Panc1 (cell line): ENCODE results near the gene SETD1B. TPM values are rescaled to one million over a fixed set of nuclear protein-coding genes. Genes with fewer than 3 reads are reported as not detected.

Source experiments
- ATAC-seq: fragments of 200-7000 bp; cut with Tn5 transposase; 2 replicates; pipeline ENCODE4 v1.9.1; 2020; ENCODE audit warnings: mild to moderate bottlenecking, moderate library complexity
- BruUV-seq: library from RNA; stranded (reverse); fragments of 400-500 nt; replicated peaks from 2 replicates; lab custom pipeline; 2021; lab: Mats Ljungman, UMichigan
- CTCF ChIA-PET: fragments of 300-600 bp; sonication (Branson Sonifier 250); formaldehyde crosslinking; loops from one replicate; lab custom pipeline; 2022; ENCODE audit warnings: antibody characterized with exemption; lab: Charles Lee
- POLR2A ChIA-PET: fragments of 300-600 bp; sonication (Branson Sonifier 250); formaldehyde crosslinking; loops from one replicate; lab custom pipeline; 2022; ENCODE audit warnings: antibody characterized with exemption; lab: Charles Lee
- DNase-seq: peaks from one replicate; pipeline ENCODE4 v3.0.0-alpha.2; 2010; ENCODE audit warnings: low read depth, low spot score
- H3K27ac ChIP-seq: 2 replicates; pipeline ENCODE4 v1.5.1; 2011; ENCODE audit warnings: mild to moderate bottlenecking, low read length, inconsistent platforms
- H3K27me3 ChIP-seq: fragments of 200-500 bp; sonication (Bioruptor generic); 2 replicates; pipeline ENCODE4 v1.6.0; 2014; ENCODE audit warnings: low read length, inconsistent platforms; ENCODE audit not compliant: control insufficient read depth, insufficient read depth
- H3K36me3 ChIP-seq: fragments of 200-500 bp; sonication (Bioruptor generic); 2 replicates; pipeline ENCODE4 v1.5.1; 2014; ENCODE audit warnings: inconsistent platforms, mild to moderate bottlenecking, low read length, moderate library complexity; ENCODE audit not compliant: control insufficient read depth, insufficient read depth
- H3K4me1 ChIP-seq: 2 replicates; pipeline ENCODE4 v1.5.1; 2011; ENCODE audit warnings: inconsistent platforms, mild to moderate bottlenecking, low read length, moderate library complexity; ENCODE audit not compliant: control insufficient read depth, insufficient read depth
- H3K4me3 ChIP-seq, 2 experiments: 2 replicates each; pipeline ENCODE4 v1.5.1; 2011 to 2012; ENCODE audit warnings: low read depth in 2 of 2, low read length in 2 of 2, mild to moderate bottlenecking in 2 of 2, inconsistent platforms in 1 of 2, moderate library complexity in 1 of 2
- H3K9me3 ChIP-seq: fragments of 200-500 bp; sonication (Bioruptor generic); 2 replicates; pipeline ENCODE4 v1.5.1; 2014; ENCODE audit warnings: low read depth, mild to moderate bottlenecking, inconsistent platforms, low read length, moderate library complexity; ENCODE audit not compliant: control insufficient read depth, insufficient read depth
- CTCF ChIP-seq: fragments of 450-650 bp; IDR thresholded peaks from 2 replicates; pipeline ENCODE4 v1.5.1; 2017; ENCODE audit warnings: mild to moderate bottlenecking
- POLR2AphosphoS5 ChIP-seq: IDR thresholded peaks from 2 replicates; pipeline ENCODE4 v1.6.1; 2012; ENCODE audit warnings: mild to moderate bottlenecking, low read depth, low read length, moderate library complexity
- SIN3A ChIP-seq: IDR thresholded peaks from 2 replicates; pipeline ENCODE4 v1.6.1; 2012; ENCODE audit warnings: low read depth, mild to moderate bottlenecking, low read length, moderate library complexity, borderline replicate concordance; ENCODE audit not compliant: insufficient read depth
- TCF7L2 ChIP-seq: IDR thresholded peaks from 2 replicates; pipeline ENCODE4 v1.6.1; 2011; ENCODE audit warnings: mild to moderate bottlenecking, low read depth, low read length, inconsistent platforms
- in situ Hi-C: cut with HindIII; loops from 2 replicates; pipeline ENCODE4 v1.10.0; 2016; ENCODE audit warnings: low sequenced_read_pairs, low pct_unique_long_range_greater_than_20kb
- intact Hi-C: fragments of 100-400 bp; cut with micrococcal nuclease; formaldehyde crosslinking; loops from one replicate; pipeline ENCODE4 v1.10.0; 2022; ENCODE audit not compliant: unreplicated experiment
- total RNA-seq: library from RNA; stranded (reverse); gene quantifications from one replicate; pipeline ENCODE4 v1.2.1, GENCODE V29; 2021; ENCODE audit not compliant: unreplicated experiment
- TF ChIP-seq, protein P1 (sequence below), 2 experiments: IDR thresholded peaks; 2 replicates each; pipeline ENCODE4 v1.6.1; 2011 to 2012; ENCODE audit warnings: low read depth in 2 of 2, control low read depth in 1 of 2, low read length in 1 of 2, mild to moderate bottlenecking in 1 of 2, moderate library complexity in 1 of 2; ENCODE audit not compliant: insufficient read depth in 1 of 2

The SETD1B gene
- total RNA-seq, 1 experiment from 2014 or later = 31.2 TPM

- in situ Hi-C loops = no loop called here
- ChIA-PET POLR2A (no interaction called here), CTCF (interaction anchor here (0.6 kb wide), 2 partner anchors 71 to 96 kb away, joined by 3 read pairs; no protein-coding TSS in a partner anchor)
- Histone ChIP-seq H3K27ac (peak overlapping the region; percentile 91), H3K4me1 (peaks cover 62% of the 10 kb centered on the region), H3K27me3 (no peaks in the 10 kb centered on the region), H3K9me3 (no peaks in the 10 kb centered on the region), H3K4me3 (peak overlapping the region; percentile 75 to 77), H3K36me3 (peaks cover 4% of the 10 kb centered on the region; the same call in 1 of the 2 replicates)
- ATAC-seq = no peak
- TSS peak; percentile 17 for BruUV-seq
- no peak for DNase-seq
- TF ChIP-seq CTCF = no peak
- TF ChIP-seq POLR2AphosphoS5 = no peak
- TF ChIP-seq TCF7L2 = no peak
- TF ChIP-seq, protein P1, sequence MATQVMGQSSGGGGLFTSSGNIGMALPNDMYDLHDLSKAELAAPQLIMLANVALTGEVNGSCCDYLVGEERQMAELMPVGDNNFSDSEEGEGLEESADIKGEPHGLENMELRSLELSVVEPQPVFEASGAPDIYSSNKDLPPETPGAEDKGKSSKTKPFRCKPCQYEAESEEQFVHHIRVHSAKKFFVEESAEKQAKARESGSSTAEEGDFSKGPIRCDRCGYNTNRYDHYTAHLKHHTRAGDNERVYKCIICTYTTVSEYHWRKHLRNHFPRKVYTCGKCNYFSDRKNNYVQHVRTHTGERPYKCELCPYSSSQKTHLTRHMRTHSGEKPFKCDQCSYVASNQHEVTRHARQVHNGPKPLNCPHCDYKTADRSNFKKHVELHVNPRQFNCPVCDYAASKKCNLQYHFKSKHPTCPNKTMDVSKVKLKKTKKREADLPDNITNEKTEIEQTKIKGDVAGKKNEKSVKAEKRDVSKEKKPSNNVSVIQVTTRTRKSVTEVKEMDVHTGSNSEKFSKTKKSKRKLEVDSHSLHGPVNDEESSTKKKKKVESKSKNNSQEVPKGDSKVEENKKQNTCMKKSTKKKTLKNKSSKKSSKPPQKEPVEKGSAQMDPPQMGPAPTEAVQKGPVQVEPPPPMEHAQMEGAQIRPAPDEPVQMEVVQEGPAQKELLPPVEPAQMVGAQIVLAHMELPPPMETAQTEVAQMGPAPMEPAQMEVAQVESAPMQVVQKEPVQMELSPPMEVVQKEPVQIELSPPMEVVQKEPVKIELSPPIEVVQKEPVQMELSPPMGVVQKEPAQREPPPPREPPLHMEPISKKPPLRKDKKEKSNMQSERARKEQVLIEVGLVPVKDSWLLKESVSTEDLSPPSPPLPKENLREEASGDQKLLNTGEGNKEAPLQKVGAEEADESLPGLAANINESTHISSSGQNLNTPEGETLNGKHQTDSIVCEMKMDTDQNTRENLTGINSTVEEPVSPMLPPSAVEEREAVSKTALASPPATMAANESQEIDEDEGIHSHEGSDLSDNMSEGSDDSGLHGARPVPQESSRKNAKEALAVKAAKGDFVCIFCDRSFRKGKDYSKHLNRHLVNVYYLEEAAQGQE (IDR thresholded peaks at IDR 0.05; ENCODE audit: insufficient read depth in 1 of 2, low read depth in 2 of 2, low read length in 1 of 2) = no peak
- intact Hi-C loops = loop anchor here (5.0 kb wide), 1 partner anchor 95 kb away; no protein-coding TSS in a partner anchor
These were observed 11.9 kb upstream of the SETD1B start for GRCh38 chr12:121791671-121792551.

DNA sequence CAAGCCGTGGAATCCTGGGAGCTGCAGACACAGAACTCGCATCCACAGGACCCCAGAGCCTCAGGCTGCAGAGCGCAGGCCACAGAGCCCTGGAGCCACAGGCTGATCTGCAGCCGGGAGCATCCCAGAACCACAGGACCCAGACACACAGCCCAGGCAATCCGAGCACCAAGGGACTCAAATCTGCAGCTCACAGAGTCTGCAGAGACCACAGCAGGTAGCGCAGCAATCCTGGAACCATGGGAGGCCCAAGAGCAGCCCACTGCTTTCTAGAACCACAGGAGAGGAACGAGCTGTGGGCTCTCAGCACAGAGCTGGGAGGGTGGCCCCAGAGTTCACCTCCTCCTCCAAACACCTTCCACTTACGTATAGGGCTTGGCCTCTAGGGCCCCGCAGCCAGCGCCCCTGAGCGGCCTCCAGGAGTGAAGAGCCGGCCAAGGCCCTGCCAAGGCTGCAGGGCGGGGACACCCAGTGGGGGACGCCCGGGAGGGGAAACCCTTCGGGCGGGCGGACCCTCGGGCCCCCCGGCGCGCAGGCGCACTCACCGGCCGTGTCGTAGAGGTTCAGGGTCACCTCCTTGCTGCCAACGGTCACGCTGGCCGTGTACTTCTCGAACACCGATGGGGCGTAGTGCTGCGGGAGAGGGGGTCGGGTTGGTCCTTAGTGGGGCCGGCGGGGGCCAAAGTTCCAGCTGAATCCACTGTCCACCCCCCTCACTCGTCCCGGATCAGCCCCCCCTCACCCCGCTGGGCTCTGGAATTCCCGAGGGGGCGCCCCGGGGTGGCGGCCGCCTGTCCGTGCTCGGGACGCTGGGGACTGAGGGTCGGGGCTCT, 11.0 kb upstream of the SETD1B start:
- BruUV-seq = no TSS peak
- TF ChIP-seq POLR2AphosphoS5 = no peak
- no peak for TF ChIP-seq TCF7L2
- TF ChIP-seq SIN3A = no peak
- TF ChIP-seq, protein P1 (IDR thresholded peaks at IDR 0.05; ENCODE audit: insufficient read depth in 1 of 2, low read depth in 2 of 2, low read length in 1 of 2) = no peak
- no peak for TF ChIP-seq CTCF
- ChIA-PET POLR2A (interaction anchor here (0.6 to 1.2 kb wide), 2 partner anchors 9 to 18 kb away, joined by 3 to 8 read pairs; no protein-coding TSS in a partner anchor), CTCF (interaction anchor here (0.6 to 4.3 kb wide), 7 partner anchors 7 to 350 kb away, joined by 3 to 72 read pairs (median 9); partner anchors contain the start of gene PSMD9)
- in situ Hi-C loops (no loop called here), intact Hi-C loops (loop anchor here (5.0 kb wide), 1 partner anchor 96 kb away; no protein-coding TSS in a partner anchor)
- H3K36me3 ChIP-seq = peaks cover 4% of the 10 kb centered on the region; the same call in 1 of the 2 replicates
- DNase-seq (no peak), ATAC-seq (0 out of 2 replicates have a peak, but pooled peaks have one; percentile 4)
- H3K27ac ChIP-seq = peak overlapping the region; percentile 91
- H3K9me3 ChIP-seq = no peaks in the 10 kb centered on the region
- no peaks in the 10 kb centered on the region for H3K27me3 ChIP-seq
- H3K4me1 ChIP-seq = peaks cover 61% of the 10 kb centered on the region
- peak overlapping the region; percentile 75 to 77 for H3K4me3 ChIP-seq
